ENCODE measurements around the gene NFKBIE.

DNA sequence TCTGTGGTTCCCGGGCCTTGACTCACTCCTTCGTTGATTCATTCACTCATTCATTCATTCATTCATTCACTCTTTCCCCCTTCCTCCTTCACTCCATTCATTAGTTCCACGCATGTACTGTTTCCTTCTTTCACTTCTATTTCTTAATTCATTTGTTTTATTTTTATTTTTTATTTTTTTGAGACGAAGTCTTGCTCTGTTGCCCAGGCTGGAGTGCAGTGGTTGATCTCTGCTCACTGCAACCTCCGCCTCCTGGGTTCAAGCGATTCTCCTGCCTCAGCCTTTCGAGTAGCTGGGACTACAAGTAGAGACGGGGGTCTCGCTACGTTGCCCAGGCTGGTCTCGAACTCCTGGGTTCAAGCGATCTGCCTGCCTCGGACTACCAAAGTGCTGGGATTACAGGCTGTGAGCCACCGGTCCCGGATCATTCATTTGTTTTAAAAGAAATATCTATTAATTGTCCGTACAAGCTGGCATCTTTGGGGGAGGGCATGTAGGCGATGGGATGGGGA lies 427 bp upstream of the NFKBIE start:
- TF ChIP-seq, protein P1, sequence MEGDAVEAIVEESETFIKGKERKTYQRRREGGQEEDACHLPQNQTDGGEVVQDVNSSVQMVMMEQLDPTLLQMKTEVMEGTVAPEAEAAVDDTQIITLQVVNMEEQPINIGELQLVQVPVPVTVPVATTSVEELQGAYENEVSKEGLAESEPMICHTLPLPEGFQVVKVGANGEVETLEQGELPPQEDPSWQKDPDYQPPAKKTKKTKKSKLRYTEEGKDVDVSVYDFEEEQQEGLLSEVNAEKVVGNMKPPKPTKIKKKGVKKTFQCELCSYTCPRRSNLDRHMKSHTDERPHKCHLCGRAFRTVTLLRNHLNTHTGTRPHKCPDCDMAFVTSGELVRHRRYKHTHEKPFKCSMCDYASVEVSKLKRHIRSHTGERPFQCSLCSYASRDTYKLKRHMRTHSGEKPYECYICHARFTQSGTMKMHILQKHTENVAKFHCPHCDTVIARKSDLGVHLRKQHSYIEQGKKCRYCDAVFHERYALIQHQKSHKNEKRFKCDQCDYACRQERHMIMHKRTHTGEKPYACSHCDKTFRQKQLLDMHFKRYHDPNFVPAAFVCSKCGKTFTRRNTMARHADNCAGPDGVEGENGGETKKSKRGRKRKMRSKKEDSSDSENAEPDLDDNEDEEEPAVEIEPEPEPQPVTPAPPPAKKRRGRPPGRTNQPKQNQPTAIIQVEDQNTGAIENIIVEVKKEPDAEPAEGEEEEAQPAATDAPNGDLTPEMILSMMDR (conservative IDR thresholded peaks at IDR 0.05; ENCODE audit: low read depth, low read length): no peak
- TF ChIP-seq EZH2 (IDR thresholded peaks at IDR 0.05; ENCODE audit: low read length, unreplicated experiment): no peak
